Natural killer cell (primary cell): Measurements from ENCODE around the gene SLC35G1. TPM values are rescaled to one million over a fixed set of nuclear protein-coding genes. Genes with fewer than 3 reads are reported as not detected.

Experiments
- ATAC-seq, 3 donors: fragments of 150-1000 bp in 2 of 3; fragments of 200-7000 bp in 1 of 3; cut with Tn5 transposase; 1 replicate in 1 of 3; 2 replicates in 2 of 3; pipeline ENCODE4 v1.10.0; 2021; ENCODE audit warnings: mild to moderate bottlenecking in 2 of 3, moderate library complexity in 2 of 3
- DNase-seq, 2 donors: peaks; one replicate each; pipeline versions ENCODE4 v3.0.0 to v3.0.0-alpha.2; 2013 to 2021; ENCODE audit warnings: mixed read lengths in 1 of 2
- H3K27ac ChIP-seq: one replicate; pipeline ENCODE4 v1.5.1; 2013; ENCODE audit warnings: mild to moderate bottlenecking, low read length
- H3K27me3 ChIP-seq: one replicate; pipeline ENCODE4 v1.6.1; 2013; ENCODE audit warnings: low read length; ENCODE audit not compliant: control insufficient read depth, insufficient read depth
- H3K36me3 ChIP-seq: one replicate; pipeline ENCODE4 v1.6.1; 2013; ENCODE audit warnings: low read length; ENCODE audit not compliant: control insufficient read depth, insufficient read depth
- H3K4me1 ChIP-seq: one replicate; pipeline ENCODE4 v1.6.1; 2013; ENCODE audit warnings: low read length; ENCODE audit not compliant: control insufficient read depth, insufficient read depth
- H3K4me3 ChIP-seq: one replicate; pipeline ENCODE4 v1.5.1; 2013; ENCODE audit warnings: low read length
- H3K9me3 ChIP-seq: one replicate; pipeline ENCODE4 v1.6.1; 2013; ENCODE audit warnings: low read length; ENCODE audit not compliant: control insufficient read depth, insufficient read depth
- H3K27ac Mint-ChIP-seq, 2 donors: one replicate each; pipeline ENCODE4 v1.8.0; 2022; ENCODE audit warnings: mild to moderate bottlenecking in 2 of 2, mixed read lengths in 2 of 2, moderate library complexity in 1 of 2
- H3K27me3 Mint-ChIP-seq, 2 donors: one replicate each; pipeline ENCODE4 v1.8.0; 2022; ENCODE audit warnings: low read depth in 2 of 2, mixed read lengths in 2 of 2
- H3K36me3 Mint-ChIP-seq: one replicate; pipeline ENCODE4 v1.8.0; 2022; ENCODE audit warnings: mixed read lengths
- H3K4me1 Mint-ChIP-seq, 2 donors: one replicate each; pipeline ENCODE4 v1.8.0; 2022; ENCODE audit warnings: mixed read lengths in 2 of 2
- H3K4me3 Mint-ChIP-seq: one replicate; pipeline ENCODE4 v1.8.0; 2022; ENCODE audit warnings: mild to moderate bottlenecking, moderate library complexity, mixed read lengths
- H3K9me3 Mint-ChIP-seq, 2 donors: one replicate each; pipeline ENCODE4 v1.8.0; 2022; ENCODE audit warnings: mixed read lengths in 2 of 2
- WGBS: methylation state at CpG from one replicate; pipeline ENCODE4 v1.1.7; 2013; ENCODE audit warnings: missing lambda C conversion rate; ENCODE audit not compliant: insufficient coverage; 5-methylcytosine and 5-hydroxymethylcytosine counted together
- intact Hi-C: fragments of 100-400 bp; cut with micrococcal nuclease; formaldehyde crosslinking; loops from one replicate; pipeline ENCODE4 v1.14.2; 2022
- total RNA-seq, 4 donors: library from RNA; stranded (reverse); fragments of 120-200 nt in 1 of 4; gene quantifications; one replicate each; pipeline versions ENCODE4 v1.2.3 to v1.2.4, GENCODE V29; 2013 to 2022
- TF ChIP-seq, protein P1 (sequence below): fragments of 200-600 bp; IDR thresholded peaks from one replicate; pipeline ENCODE4 v1.8.0; 2022; ENCODE audit warnings: antibody characterized with exemption

The SLC35G1 gene
- total RNA-seq, 3 donors from 2014 or later (not counting 1 experiment from before 2014, with no cell fraction given): 0.99 to 1.3 (median 1.1) TPM

DNA sequence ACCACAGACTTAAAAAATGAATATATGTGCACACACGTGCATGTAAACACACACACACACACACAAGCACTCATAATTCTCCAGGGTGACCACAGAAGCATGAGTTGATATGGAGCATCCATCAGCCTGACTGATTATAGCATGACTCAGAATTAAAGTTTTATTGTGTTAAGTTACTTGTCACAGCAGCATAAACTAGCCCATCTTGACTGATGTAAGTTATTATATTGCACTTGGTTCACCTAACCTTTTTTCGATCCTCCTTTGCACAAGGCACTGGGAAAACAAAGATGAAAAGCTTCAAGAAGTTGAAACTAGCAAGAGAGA is 18.8 kb upstream of the SLC35G1 start:
- 97% methylated on average over 1 of the region's 2 CpGs for WGBS
- no peak for ATAC-seq
- TF ChIP-seq, protein P1, sequence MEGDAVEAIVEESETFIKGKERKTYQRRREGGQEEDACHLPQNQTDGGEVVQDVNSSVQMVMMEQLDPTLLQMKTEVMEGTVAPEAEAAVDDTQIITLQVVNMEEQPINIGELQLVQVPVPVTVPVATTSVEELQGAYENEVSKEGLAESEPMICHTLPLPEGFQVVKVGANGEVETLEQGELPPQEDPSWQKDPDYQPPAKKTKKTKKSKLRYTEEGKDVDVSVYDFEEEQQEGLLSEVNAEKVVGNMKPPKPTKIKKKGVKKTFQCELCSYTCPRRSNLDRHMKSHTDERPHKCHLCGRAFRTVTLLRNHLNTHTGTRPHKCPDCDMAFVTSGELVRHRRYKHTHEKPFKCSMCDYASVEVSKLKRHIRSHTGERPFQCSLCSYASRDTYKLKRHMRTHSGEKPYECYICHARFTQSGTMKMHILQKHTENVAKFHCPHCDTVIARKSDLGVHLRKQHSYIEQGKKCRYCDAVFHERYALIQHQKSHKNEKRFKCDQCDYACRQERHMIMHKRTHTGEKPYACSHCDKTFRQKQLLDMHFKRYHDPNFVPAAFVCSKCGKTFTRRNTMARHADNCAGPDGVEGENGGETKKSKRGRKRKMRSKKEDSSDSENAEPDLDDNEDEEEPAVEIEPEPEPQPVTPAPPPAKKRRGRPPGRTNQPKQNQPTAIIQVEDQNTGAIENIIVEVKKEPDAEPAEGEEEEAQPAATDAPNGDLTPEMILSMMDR: no peak
- no peaks in the 10 kb centered on the region for H3K4me1 Mint-ChIP-seq
- no peaks in the 10 kb centered on the region for H3K9me3 Mint-ChIP-seq
- Histone ChIP-seq H3K4me1 (no peaks in the 10 kb centered on the region), H3K4me3 (no peak overlapping the region), H3K36me3 (no peaks in the 10 kb centered on the region), H3K9me3 (no peaks in the 10 kb centered on the region), H3K27ac (no peak overlapping the region), H3K27me3 (no peaks in the 10 kb centered on the region)
- H3K4me3 Mint-ChIP-seq: no peak overlapping the region
- no peaks in the 10 kb centered on the region for H3K36me3 Mint-ChIP-seq
- H3K27me3 Mint-ChIP-seq: peaks cover 19 to 32% of the 10 kb centered on the region in 2 donors
- no peak for DNase-seq
- intact Hi-C loops: no loop called here
- H3K27ac Mint-ChIP-seq: no peak overlapping the region

DNA sequence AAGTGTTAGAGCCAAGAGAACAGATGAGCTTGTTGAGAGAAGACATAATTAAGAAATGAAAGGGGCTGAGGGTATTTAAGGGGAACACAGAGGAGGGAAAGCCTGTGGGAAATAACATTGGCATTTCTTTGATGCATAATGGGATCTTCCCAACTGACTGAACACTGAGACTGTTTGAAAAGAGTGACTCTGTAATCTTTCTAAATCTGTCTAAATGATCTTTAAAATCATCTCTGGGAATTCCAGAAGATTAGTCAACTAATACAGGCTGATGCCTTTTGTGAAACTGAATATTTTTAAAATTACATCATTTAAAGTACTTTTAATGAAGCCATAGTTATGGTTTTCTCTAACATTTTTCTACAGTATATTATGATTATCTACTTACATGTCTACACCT is 17.4 kb upstream of the SLC35G1 start:
- H3K4me3 Mint-ChIP-seq: no peak overlapping the region
- no peak overlapping the region for H3K27ac ChIP-seq
- ATAC-seq (no peak), DNase-seq (no peak)
- H3K4me1 ChIP-seq: no peaks in the 10 kb centered on the region
- no peak overlapping the region for H3K27ac Mint-ChIP-seq
- no peaks in the 10 kb centered on the region for H3K9me3 ChIP-seq
- intact Hi-C loops: no loop called here
- H3K9me3 Mint-ChIP-seq: no peaks in the 10 kb centered on the region
- H3K4me3 ChIP-seq: no peak overlapping the region
- H3K27me3 Mint-ChIP-seq: peaks cover 19 to 41% of the 10 kb centered on the region in 2 donors
- no peaks in the 10 kb centered on the region for H3K36me3 Mint-ChIP-seq
- H3K36me3 ChIP-seq: no peaks in the 10 kb centered on the region
- no peaks in the 10 kb centered on the region for H3K27me3 ChIP-seq
- TF ChIP-seq, protein P1: no peak
- H3K4me1 Mint-ChIP-seq: no peaks in the 10 kb centered on the region

DNA sequence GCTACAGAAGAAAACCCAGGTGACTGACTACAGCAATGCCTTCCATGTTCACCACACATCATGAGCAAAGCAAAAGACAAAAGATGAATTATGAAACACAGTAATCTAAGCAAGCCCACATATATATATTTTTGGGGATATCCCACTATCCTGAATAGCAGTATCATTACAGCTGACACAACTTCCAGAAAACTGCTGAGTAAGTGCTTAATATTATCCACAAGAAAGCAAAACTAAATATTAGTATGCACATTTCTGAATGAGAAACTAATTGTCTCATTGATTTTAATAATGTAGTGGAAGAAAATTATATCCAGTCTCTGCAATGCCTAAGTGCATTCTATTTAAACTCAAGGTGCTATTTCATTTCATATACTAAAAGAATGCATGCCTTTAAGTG is 14.5 kb upstream of the SLC35G1 start:
- no peak for ATAC-seq
- Histone ChIP-seq H3K4me1 (no peaks in the 10 kb centered on the region), H3K27me3 (no peaks in the 10 kb centered on the region), H3K4me3 (no peak overlapping the region), H3K36me3 (no peaks in the 10 kb centered on the region), H3K27ac (no peak overlapping the region), H3K9me3 (no peaks in the 10 kb centered on the region)
- DNase-seq: no peak
- H3K9me3 Mint-ChIP-seq: no peaks in the 10 kb centered on the region
- no peaks in the 10 kb centered on the region for H3K4me1 Mint-ChIP-seq
- H3K27me3 Mint-ChIP-seq: peaks cover 32 to 60% of the 10 kb centered on the region in 2 donors
- H3K4me3 Mint-ChIP-seq: no peak overlapping the region
- no peak overlapping the region for H3K27ac Mint-ChIP-seq
- H3K36me3 Mint-ChIP-seq: no peaks in the 10 kb centered on the region
- intact Hi-C loops: no loop called here
- TF ChIP-seq, protein P1: no peak

DNA sequence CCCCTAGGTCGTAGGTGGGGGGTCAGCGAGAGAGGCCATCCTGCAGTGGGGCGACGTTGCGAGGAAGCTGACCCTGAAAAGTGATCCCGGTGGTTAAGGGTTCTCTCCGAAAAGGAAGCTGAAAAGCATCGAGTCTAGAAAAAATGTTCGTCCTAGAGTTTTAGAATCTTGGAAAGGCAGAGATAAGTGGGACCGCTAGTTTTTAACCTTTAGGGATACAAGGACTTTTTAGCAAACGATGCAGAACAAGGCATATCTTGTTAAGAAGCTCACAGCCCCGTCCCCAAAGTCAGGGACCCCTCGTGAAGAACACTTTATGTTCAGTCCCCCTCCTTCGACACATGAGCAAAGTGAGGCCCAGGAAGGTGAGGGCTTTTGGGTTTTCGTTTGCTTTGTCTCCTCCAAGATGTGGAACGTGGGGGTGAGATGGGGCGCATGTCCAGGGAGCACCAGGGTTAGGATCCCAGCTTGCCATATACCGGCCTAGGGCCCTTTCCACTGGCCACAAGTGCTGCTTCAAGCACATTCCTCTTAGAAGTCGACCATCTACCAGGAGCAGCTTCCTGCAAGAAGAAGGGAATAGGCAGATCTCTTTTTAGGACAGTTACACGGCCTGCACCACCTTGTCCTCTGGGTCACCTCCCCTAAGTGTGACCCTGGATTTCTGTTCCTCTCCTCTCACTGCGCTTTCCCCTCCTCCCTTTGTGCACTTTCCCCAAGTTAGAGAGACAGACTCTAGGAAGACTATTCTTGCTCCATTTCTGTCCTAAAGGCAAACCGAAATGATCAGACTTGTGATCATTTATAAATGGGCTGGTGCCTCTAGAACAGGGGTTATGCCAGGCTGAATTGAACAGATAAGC is 969 bp downstream of the SLC35G1 start:
- Histone ChIP-seq H3K27ac (no peak overlapping the region), H3K36me3 (no peaks in the 10 kb centered on the region), H3K27me3 (no peaks in the 10 kb centered on the region), H3K4me1 (peaks cover 14% of the 10 kb centered on the region), H3K9me3 (no peaks in the 10 kb centered on the region), H3K4me3 (peak overlapping the region; percentile 47)
- intact Hi-C loops: no loop called here
- Mint-ChIP-seq H3K36me3 (no peaks in the 10 kb centered on the region), H3K9me3 (no peaks in the 10 kb centered on the region), H3K4me1 (peaks cover 10 to 14% of the 10 kb centered on the region in 2 donors), H3K4me3 (peak overlapping the region; percentile 72), H3K27ac (peak overlapping the region in 1 of 2 donors; percentile 53), H3K27me3 (peaks cover 16 to 24% of the 10 kb centered on the region in 2 donors)
- DNase-seq: peak in 1 of 2 donors; percentile 12
- TF ChIP-seq, protein P1: no peak
- WGBS: 56% methylated on average over 22 of the region's 22 CpGs
- ATAC-seq: no peak
